Peyer's patch (tissue), 4 donors: ENCODE measurements around the gene SHISA9.

ENCODE experiments used
- CTCF ChIP-seq, 6 experiments: fragments of 450-650 bp in 4 of 6; fragments of 200-600 bp in 2 of 6; sonication (generic) in 1 of 6; IDR thresholded peaks; one replicate each; pipeline ENCODE4 v1.5.1; 2017 to 2019; ENCODE audit warnings: antibody characterized with exemption in 6 of 6, mild to moderate bottlenecking in 3 of 6, moderate library complexity in 1 of 6
- POLR2A ChIP-seq, 2 donors: fragments of 450-650 bp; IDR thresholded peaks; one replicate each; pipeline ENCODE4 v1.5.1; 2017; ENCODE audit warnings: antibody characterized with exemption in 2 of 2, mild to moderate bottlenecking in 2 of 2, moderate library complexity in 2 of 2

- TF ChIP-seq CTCF (IDR thresholded peaks at IDR 0.05) (no peak), POLR2A (IDR thresholded peaks at IDR 0.05) (no peak)
Measured at GRCh38 chr16:13098536-13098935, 197.1 kb downstream of the SHISA9 start.
